SU-DHL-6 (cell line): Measurements from ENCODE around the gene FAM200A.

ENCODE experiments used
- H2AFZ ChIP-seq: fragments of 200-600 bp; sonication (generic); 2 replicates; pipeline ENCODE4 v1.6.1; 2014; ENCODE audit warnings: low read depth, mild to moderate bottlenecking, moderate library complexity, mixed read lengths, antibody characterized with exemption, low read length; ENCODE audit not compliant: severe bottlenecking
- H3F3A ChIP-seq: fragments of 200-600 bp; shearing (Covaris generic); 2 replicates; pipeline ENCODE4 v1.6.0; 2016; ENCODE audit warnings: antibody characterized with exemption, mild to moderate bottlenecking; ENCODE audit not compliant: insufficient read depth
- H3K27ac ChIP-seq: fragments of 200-600 bp; sonication (generic); 2 replicates; pipeline ENCODE4 v1.5.1; 2016; ENCODE audit warnings: low read depth, mild to moderate bottlenecking, low read length, moderate library complexity, mixed read lengths
- H3K27me3 ChIP-seq: fragments of 200-600 bp; sonication (generic), shearing (Covaris generic); 2 replicates; pipeline ENCODE4 v1.6.0; 2014; ENCODE audit warnings: mild to moderate bottlenecking, low read length
- H3K36me3 ChIP-seq: fragments of 200-600 bp; sonication (generic); 2 replicates; pipeline ENCODE4 v1.6.1; 2014; ENCODE audit warnings: mild to moderate bottlenecking, low read length, mixed read lengths
- H3K4me2 ChIP-seq: fragments of 300-600, 200-600 bp; shearing (Covaris generic), sonication (generic); 2 replicates; pipeline ENCODE4 v1.6.0; 2014; ENCODE audit warnings: low read length, low read depth, mild to moderate bottlenecking; ENCODE audit not compliant: poor library complexity, severe bottlenecking
- H3K4me3 ChIP-seq: fragments of 200-600 bp; sonication (generic); 2 replicates; pipeline ENCODE4 v1.5.1; 2014; ENCODE audit warnings: antibody characterized with exemption, low read length, mild to moderate bottlenecking, mixed read lengths; ENCODE audit not compliant: insufficient read depth, poor library complexity, severe bottlenecking
- H3K79me2 ChIP-seq: fragments of 200-600 bp; sonication (generic); 2 replicates; pipeline ENCODE4 v1.6.1; 2014; ENCODE audit warnings: mild to moderate bottlenecking, low read length, moderate library complexity; ENCODE audit not compliant: insufficient read depth
- H3K9ac ChIP-seq: fragments of 200-600 bp; sonication (generic); 2 replicates; pipeline ENCODE4 v1.7.0; 2014; ENCODE audit warnings: mild to moderate bottlenecking, low read length
- H3K9me2 ChIP-seq: fragments of 200-600 bp; sonication (generic); replicated peaks from 2 replicates; pipeline ENCODE4 v1.6.1; 2014; ENCODE audit warnings: low read length; ENCODE audit not compliant: insufficient read depth
- H3K9me3 ChIP-seq: fragments of 200-600 bp; sonication (generic); 2 replicates; pipeline ENCODE4 v1.6.1; 2014; ENCODE audit warnings: low read length, mixed read lengths; ENCODE audit not compliant: insufficient read depth
- H4K20me1 ChIP-seq: fragments of 200-600 bp; sonication (generic); 2 replicates; pipeline ENCODE4 v1.6.1; 2014; ENCODE audit warnings: low read depth, mild to moderate bottlenecking, antibody characterized with exemption, low read length, moderate library complexity, mixed read lengths
- EZH2phosphoT487 ChIP-seq: fragments of 200-600 bp; sonication (generic), shearing (Covaris generic); conservative IDR thresholded peaks from 2 replicates; pipeline ENCODE4 v1.6.1; 2018; ENCODE audit warnings: mild to moderate bottlenecking, antibody characterized with exemption, low read length, moderate library complexity, mixed read lengths
- TF ChIP-seq, protein P1 (sequence below): fragments of 200-600 bp; sonication (generic); IDR thresholded peaks from one replicate; pipeline ENCODE4 v1.5.1; 2017; ENCODE audit warnings: antibody characterized with exemption, mild to moderate bottlenecking, low read length, moderate library complexity; ENCODE audit not compliant: insufficient read depth, poor library complexity, severe bottlenecking

The FAM200A gene

DNA sequence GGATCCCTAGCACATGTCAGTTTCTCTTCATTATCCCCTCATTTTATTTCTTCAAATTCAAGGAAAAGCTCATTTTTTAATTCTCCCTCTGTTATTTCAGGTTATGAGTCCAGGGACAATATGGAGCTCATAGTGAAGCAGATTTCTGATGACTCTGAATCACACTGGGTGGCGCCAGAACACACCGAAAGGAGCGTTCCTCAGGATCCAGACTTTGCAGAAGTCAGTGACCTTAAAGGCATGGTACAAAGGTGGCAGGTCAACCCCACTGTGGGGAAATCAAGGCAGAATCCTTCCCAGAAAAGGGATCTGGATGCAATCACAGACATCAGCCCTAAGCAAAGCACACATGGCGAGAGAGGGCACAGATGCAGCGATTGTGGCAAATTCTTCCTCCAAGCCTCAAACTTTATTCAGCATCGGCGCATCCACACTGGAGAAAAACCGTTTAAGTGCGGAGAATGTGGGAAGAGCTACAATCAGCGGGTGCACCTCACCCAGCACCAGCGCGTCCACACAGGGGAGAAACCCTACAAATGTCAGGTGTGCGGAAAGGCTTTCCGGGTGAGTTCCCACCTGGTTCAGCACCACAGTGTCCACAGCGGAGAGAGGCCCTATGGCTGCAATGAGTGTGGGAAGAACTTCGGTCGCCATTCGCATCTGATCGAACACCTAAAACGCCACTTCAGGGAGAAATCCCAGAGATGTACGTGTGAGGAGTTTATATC, 26.0 kb downstream of the FAM200A start:
- Histone ChIP-seq H3F3A (no peaks in the 10 kb centered on the region), H3K27ac (no peak overlapping the region), H3K9ac (no peak overlapping the region), H2AFZ (no peak overlapping the region), H3K4me3 (no peak overlapping the region), H3K9me2 (no peaks in the 10 kb centered on the region), H4K20me1 (no peaks in the 10 kb centered on the region), H3K4me2 (no peak overlapping the region), H3K9me3 (peaks cover 7% of the 10 kb centered on the region; the same call in 1 of the 2 replicates), H3K36me3 (peaks cover 31% of the 10 kb centered on the region), H3K27me3 (no peaks in the 10 kb centered on the region), H3K79me2 (no peaks in the 10 kb centered on the region)
- TF ChIP-seq, protein P1, sequence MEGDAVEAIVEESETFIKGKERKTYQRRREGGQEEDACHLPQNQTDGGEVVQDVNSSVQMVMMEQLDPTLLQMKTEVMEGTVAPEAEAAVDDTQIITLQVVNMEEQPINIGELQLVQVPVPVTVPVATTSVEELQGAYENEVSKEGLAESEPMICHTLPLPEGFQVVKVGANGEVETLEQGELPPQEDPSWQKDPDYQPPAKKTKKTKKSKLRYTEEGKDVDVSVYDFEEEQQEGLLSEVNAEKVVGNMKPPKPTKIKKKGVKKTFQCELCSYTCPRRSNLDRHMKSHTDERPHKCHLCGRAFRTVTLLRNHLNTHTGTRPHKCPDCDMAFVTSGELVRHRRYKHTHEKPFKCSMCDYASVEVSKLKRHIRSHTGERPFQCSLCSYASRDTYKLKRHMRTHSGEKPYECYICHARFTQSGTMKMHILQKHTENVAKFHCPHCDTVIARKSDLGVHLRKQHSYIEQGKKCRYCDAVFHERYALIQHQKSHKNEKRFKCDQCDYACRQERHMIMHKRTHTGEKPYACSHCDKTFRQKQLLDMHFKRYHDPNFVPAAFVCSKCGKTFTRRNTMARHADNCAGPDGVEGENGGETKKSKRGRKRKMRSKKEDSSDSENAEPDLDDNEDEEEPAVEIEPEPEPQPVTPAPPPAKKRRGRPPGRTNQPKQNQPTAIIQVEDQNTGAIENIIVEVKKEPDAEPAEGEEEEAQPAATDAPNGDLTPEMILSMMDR, result peak; percentile 18
- TF ChIP-seq EZH2phosphoT487, result no peak

- Histone ChIP-seq H3K4me3 (no peak overlapping the region), H3K27ac (no peak overlapping the region), H3K79me2 (no peaks in the 10 kb centered on the region), H3K9me2 (no peaks in the 10 kb centered on the region), H3F3A (no peaks in the 10 kb centered on the region), H3K27me3 (no peaks in the 10 kb centered on the region), H4K20me1 (no peaks in the 10 kb centered on the region), H3K9me3 (no peaks in the 10 kb centered on the region), H2AFZ (no peak overlapping the region), H3K36me3 (peaks cover 14% of the 10 kb centered on the region; the same call in 1 of the 2 replicates), H3K9ac (no peak overlapping the region), H3K4me2 (no peak overlapping the region)
- TF ChIP-seq EZH2phosphoT487, result no peak
- TF ChIP-seq, protein P1, result no peak
Observed at GRCh38 chr7:99521399-99521798, 30.5 kb downstream of the FAM200A start.

- Histone ChIP-seq H3K27ac (no peak overlapping the region), H3K9me3 (no peaks in the 10 kb centered on the region), H4K20me1 (no peaks in the 10 kb centered on the region), H3F3A (no peaks in the 10 kb centered on the region), H3K36me3 (no peaks in the 10 kb centered on the region; the same call in 1 of the 2 replicates), H2AFZ (no peak overlapping the region), H3K9ac (no peak overlapping the region), H3K4me3 (no peak overlapping the region), H3K27me3 (no peaks in the 10 kb centered on the region), H3K9me2 (no peaks in the 10 kb centered on the region), H3K4me2 (no peak overlapping the region), H3K79me2 (peaks cover 10% of the 10 kb centered on the region)
- TF ChIP-seq, protein P1, result no peak
- no peak for TF ChIP-seq EZH2phosphoT487
Observed at GRCh38 chr7:99514050-99514449, 37.9 kb downstream of the FAM200A start.
